Dedifferentiated amniotic fluid mesenchymal stem cell (primary cell): ENCODE data around the gene GYG1.
"Not testable (repeated sequence)": the region's sequence is repeated elsewhere in the genome, so short reads cannot be mapped to it uniquely, and the experiment has no call there.

ENCODE experiments used
- DNase-seq: peaks from one replicate; pipeline ENCODE4 v3.0.0-alpha.2; 2016; ENCODE audit errors: extremely low spot score

The GYG1 gene

DNA sequence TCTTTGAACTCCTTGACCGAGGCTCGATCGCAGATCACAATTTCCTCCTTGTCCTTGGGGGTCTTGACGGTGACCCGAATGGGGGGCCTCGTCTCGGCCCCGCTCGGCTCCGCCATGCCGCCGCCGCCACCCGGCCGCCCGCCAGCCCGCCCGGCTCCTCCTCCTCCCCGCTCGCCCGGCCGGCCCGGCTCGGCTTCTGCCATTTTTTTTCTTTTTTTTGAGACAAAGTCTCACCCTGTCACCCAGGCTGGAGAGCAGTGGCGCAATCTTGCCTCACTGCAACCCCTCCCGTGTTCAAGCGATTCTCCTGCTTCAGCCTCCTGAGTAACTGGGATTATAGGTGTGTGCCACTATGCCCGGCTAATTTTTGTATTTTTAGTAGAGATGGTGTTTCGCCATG is 3.8 kb upstream of the GYG1 start:
- not testable (repeated sequence) for DNase-seq

DNA sequence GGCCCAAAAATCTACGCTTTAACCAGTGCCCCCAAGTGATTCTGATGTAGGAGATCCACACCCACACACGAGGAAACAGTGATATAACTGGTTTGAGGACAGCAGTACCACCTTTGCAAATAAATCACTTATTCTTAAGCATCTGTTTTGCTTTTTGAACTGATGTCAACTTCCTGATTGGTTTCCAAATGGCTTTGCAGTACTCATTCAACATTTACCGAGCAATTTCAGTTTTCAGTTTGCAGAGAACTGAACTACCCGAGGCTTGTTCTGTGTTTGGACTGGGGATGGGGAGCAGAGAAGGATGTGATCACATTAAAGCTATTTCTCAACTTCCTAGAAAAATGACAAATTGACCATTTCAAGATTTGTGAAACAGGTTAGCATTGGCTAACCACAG is 1.1 kb upstream of the GYG1 start:
- DNase-seq, result no peak

DNA sequence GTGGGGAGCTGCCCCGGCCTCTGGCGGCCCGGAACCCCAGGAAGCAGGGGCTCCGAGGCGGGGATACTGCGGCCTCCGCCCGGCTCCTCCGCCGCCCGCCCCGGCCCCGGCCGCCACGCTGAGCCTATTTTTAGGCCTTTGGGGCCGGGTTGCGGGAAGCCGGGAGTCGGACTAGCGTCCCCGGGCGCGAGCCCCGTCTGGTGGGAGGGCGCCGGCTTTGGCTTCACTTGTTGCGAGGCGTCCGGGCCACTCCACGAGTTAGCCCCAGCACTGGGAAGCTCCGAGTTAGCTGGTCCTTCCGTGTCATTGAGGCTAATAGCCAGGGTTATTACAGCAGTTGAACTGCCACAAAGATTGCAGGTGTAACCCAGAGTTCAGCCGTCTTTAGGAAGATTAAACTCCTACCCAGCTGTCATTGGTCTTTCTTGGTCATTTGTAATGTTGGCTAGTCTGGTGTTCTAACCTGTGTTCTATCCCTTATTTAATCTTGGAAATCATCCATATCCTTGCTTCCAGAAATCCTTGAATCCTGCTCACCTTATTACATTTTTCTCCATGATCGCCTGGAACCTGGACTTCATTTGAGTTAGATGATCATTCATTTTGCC is 791 bp downstream of the GYG1 start:
- peak; percentile 50 for DNase-seq

DNA sequence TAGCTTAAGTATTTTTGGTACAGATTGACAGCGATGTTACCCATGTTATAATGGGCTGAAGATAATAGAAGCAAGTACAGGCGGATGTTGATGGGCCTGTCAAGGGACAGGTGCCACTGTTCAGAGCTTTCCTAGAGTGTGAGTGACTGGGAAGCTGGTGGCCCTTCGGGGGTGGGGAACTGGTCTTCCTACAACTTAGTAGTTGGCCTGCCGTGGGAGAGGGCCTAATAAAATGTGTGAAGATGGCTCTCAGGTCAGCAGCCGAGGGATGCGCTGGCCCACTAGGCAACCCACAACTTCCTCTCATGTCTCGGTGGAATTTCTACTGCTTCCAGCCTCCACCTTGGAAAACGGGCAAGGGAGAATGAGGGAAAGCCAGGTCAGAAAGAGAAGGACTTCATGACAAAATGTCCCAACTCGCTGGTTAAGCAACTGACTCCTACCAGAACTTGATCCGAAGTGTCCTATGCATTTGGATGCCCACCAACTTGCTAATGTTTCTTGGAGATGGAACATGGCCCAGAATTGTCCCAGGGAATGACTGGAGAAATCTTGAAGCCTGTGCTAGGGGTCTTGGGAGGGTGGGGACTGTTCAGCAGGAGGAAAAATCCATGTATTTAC is 1.4 kb downstream of the GYG1 start:
- no peak for DNase-seq

DNA sequence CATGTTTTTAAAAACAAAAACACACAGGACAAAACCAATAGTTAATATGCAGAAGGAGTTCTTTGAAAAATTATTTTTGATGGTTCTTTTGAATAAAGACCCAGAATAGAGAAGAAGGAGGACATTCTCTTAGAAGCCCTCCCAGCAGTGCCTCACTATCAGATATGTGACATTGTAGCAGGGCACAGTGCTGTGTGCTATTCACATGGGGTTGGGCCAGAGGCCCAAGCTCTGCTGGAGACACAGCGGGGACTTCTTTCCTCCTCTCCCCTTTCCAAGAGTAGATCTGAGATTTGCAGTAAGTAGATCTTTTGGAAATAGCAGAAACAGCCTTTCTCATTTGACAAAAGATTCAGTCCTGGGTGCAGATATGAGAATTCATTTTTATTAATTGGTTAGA is 6.3 kb downstream of the GYG1 start:
- DNase-seq, result no peak

DNA sequence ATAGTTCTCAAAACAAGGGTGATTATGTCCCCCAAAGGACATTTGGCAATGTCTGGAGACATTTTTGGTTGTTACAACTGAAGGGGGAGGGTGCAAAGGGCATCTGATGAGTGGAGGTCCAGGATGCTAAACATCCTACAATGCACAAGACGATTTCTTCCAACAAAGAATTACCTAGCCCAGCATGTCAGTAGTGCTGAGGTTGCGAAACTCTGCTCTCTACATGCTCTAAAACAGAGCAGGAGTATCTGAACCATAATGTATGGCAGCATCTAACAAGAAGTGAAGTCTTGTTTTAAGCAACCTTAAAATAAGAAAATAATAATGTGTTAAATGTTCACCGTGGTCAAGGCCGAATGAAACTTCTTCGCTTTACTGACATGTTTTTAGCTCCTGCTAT is 7.0 kb downstream of the GYG1 start:
- DNase-seq, result no peak

DNA sequence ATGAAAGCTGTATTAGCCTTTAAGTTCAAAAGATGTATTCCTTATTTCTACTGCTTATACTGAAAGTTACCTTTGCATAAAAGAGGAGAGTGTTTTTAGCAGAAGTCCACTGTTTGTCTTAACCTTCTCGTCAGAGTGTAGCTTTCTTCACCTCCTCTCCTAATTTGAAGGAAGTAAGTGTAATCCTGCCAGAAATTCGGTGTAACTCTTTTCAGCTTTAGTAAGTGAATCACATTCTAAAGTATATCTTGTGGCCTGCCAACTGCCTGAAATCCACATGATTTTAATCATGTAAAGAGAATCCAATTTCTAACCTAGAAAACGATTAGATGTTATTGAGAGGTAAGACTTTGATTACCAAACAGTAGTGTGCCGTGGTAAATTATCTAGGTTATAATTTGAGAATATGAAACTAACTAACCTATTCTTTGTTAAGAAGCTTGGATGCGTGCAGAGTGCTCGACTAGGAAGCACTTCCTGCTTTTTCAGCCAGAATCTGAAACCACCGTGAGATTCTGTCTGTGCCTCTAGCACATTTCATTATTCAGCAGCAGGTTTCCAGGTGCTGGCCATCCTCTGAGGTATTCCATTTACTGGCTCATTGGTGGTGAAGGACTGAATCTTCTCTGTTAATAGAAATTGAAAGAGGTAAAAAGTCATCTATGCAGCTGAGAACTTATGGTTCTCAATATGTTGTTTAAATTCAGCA is 7.5 kb downstream of the GYG1 start:
- DNase-seq, result no peak

DNA sequence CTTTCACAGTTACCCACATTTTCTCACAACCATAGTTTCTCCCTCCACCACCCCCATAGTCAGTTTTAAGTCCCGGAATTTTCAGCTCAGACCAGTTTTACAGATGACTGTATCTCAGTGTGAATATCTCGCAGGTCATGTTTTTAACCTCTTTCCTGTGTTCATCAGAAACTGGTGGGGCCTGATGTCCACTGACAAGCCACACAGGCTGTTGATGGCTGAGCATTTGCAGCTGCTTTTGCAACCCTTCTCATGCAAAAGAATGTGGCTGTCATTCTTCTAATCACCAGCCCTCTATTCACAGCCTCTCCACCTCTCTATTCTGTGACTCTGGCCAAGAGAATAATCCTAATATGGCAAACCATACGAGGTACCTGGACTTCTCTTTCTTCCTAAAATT is 8.5 kb downstream of the GYG1 start:
- DNase-seq, result no peak

DNA sequence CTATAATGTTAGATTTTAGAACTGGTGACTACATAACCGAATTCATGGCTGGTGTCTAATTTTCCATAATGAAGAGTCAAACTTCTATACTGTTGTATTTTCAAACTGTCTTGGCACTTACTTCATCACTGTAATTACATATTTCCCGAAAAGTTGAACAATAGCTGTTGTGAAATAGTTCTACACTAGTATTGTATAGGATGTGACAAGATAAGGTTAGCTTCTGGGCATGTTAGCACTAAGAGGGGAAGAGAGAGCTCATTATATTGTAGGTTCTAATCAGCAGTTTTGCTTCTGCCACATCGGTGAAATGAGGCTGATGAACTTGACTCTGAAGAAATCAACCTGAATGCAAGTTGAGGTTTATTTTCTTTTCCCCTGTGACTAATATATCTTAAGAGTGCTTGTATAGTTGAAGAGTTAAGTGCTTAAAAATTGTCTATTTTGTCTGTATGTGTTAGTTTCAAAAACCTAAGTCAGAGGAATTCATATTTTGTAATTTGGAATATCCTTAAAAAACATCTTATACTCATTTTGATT is 8.9 kb downstream of the GYG1 start:
- DNase-seq, result no peak

DNA sequence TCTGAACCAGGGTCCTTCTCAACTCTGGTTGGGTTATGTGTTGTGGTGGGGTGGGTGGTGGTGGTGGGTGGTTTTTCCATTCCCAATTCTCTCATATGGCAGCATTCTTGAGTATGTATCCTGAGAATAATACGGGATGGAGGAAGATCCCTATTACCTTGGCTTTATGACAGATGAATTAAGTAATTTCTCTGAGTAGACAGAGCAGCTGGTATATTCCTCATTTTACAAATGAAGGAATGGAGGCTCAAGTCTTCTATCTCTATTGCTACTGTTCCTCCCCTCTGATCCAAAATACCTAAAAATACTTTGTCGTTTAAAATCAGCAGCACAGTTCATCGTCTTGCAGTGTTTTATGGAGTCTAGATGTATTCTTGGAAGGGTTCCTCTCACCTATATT is 10.4 kb downstream of the GYG1 start:
- no peak for DNase-seq

DNA sequence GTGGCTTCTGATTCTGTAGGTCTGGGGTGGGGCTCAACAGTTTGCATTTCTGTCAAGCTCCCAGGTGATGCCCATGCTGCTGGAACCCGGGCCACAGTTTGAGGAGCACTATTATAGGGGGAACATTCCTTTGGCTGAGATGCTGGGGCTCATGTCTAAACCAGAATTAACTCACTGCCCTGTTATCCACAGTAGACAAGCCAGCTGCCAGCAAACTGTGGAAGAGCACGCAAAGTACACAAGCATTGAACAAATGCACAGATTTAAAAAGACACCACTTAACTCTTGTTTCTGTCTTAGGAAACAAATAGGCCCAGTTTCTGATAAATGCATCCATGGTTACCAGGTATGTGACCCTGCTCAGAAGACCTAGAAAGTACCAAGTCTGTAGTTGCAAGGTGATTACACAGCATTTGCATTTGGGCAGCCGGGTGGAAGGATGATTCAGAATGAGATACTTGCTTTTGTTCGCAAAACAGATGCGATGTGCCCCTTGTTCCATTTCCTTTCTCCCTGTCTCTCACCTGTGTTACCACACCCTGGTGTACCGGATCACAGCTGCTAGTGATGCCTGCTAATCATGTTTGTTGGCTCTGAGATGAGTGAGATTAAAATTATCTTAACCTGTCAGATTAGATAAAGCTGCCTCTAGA is 12.4 kb downstream of the GYG1 start:
- no peak for DNase-seq

DNA sequence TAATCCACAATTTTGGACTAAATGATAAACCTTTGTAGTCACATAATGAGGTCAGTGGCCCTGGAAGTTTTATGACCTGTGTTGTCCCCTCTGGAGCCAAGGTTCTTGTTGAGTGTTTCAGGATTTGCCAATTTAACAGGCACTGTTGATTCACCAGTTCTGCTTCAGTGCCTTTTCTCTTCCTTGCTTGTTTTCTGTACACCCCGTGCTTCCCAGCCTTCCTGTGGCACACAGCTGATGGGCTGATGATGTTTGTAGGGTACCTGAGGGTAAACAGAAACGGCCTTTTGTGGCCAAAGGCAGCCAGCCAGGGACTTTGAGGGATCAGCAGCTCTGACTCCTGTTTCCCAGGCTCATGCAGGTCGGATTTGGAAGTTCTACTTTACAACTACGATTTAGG is 13.3 kb downstream of the GYG1 start:
- peak; percentile 32 for DNase-seq

DNA sequence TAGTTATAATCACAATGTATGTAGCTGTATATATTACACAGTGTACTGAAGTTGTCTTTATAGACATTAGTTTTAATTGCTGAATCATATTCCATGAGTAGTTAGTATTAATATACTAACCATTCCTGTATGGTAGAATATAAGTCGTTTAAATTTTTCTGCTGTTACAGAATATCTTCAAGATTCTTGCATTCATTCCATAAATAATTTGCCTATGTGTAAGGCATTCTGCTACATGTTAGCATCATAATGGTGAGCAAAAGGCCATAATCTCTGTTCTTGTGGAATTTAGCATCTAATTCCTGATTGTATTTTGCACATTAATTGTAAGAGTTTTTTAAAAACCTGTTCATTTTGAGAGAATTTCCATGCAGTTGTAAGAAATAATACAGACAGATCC is 14.1 kb downstream of the GYG1 start:
- peak; percentile 63 for DNase-seq

DNA sequence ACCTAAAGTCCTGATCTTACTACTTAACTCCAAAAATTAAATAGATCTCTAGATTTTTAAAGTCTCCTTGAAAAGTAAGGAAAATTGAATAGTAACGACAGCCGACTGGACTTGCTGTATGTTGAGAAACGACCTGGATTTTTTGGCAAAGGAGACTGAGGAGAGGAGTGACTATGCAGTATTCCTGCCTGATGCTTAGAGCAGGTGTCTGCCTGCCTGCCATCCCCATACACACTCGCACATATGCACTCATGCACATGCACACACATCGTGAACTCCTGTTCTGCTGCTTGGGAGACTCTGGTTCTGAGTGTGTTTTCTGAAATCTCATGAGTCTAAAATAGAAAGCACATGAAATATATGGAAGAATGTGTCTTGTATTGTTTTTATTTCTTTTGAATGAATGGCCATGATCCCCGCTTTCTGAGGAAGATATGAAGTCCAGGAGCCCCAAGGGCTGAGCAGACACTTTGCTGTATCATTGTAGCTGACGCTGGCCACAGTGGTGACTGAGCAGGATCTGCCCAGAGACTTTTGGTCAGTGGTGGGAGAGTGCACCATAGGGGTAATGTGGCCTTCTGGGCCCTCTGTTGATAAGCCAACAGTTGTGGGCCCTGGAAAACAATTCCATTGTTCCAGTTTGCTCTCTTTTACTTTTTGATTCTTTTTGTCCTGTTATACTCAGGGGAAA is 16.4 kb downstream of the GYG1 start:
- no peak for DNase-seq

DNA sequence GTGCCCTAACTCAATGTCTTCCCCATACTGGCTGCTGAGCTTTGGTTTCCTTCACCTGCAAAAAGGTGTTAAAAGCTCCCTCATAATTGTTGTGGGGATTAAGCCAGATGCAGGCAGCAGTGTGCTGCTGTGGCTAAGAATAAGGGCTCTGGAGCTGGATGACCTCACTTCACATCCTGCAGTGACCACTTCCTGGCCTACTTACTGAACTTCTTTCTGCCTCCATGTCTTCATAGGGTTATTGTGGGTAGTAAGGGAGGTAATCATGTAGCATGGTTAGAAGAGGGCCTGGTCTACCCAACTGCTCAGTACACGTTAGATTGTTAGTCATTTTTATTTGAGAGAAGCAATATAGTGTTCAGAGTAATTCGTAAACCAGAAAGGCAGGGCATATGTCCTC is 18.4 kb downstream of the GYG1 start:
- no peak for DNase-seq

DNA sequence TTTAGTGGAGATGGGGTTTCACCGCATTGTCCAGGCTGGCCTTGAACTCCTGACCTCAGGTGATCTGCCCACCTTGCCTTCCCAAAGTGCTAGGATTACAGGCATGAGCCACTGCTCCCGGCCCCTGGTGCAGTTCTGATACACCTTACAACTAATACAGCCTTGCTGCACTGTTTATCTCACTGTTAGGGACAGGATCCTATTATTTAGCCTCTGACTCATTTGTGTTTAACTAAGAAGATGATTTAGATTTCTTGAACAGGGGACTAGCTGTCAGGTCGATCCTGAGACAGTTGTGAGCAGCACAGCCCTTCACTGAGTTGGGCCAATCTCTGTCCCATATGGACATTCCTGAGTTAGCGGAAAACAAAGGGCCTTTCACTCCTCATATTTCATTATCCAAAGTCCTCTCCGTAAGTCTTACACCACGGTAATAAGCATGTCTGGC is 19.2 kb downstream of the GYG1 start:
- DNase-seq, result no peak

DNA sequence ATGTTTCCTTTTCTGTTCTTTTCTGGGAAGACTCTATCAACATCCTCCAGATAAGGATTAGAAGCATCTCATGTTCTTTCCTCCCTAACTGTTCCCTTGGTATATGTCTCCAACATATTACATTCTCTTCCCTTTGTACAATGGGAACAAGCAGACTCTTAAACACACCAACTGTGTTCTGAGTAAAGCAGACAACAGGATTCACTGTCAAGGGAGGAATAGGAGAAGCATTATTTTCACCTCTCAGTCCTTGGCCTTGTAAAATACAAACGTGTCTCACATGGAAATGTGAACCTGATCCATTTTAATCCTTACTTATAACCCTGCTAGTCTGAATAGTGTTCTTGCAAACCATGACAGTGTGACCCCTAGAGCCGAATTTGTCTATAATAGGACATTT is 19.6 kb downstream of the GYG1 start:
- no peak for DNase-seq

DNA sequence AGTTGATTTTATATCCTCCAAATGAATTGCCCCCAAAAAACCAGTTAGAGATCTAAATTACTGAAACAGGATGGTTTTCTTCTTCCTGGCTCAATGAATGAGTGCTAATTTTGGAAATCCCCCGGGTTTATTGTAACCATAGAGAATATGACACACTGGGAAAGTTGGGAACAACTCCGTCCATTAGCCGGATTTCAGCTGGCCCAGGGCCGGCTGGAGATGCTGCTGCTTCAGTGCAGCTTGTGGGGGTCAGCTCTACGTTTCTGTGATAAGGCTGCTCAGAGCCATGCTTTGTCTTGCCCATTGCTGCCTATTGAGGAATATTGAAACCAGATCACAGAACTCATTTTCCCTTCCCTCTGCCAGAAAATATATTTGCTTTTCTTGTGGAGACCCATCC is 20.3 kb downstream of the GYG1 start:
- DNase-seq, result no peak

DNA sequence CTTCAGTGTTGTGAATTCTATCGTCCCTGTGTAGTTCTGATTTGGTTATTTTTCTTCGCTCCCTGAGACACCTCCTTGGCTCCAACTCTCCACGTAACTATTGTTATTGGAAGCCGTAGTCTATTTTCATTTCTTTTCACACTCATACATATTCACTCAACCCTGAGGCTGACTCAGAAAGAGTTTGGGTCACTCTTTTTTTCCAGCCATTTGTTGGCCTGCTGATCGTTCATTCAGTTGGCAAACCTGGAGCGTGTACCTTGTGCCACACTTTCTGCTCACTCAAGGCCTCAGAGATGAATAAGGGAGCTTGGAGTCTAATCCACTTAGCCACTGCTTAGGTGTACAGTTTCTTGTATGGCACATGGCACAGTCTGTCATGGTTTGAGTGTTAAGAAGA is 22.4 kb downstream of the GYG1 start:
- no peak for DNase-seq

DNA sequence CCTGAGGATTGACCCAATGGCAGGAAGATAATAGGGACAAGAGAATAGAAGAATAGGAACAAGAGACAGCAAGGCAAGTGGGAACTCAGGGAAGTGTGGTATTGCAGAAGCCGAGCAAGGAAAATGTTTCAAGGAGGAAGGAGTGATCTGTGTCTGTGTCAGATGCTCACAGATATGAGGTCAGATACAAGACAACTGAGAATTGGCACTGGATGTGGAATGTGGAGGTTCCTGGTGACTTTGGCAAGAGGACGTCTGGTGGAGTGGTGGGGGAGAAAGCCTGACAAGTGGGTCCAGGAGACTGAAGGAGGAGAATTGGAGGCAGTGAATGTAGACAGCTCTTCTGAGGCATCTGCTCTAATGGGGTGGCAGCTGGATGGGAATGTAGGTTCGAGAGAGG is 24.1 kb downstream of the GYG1 start:
- DNase-seq, result no peak

DNA sequence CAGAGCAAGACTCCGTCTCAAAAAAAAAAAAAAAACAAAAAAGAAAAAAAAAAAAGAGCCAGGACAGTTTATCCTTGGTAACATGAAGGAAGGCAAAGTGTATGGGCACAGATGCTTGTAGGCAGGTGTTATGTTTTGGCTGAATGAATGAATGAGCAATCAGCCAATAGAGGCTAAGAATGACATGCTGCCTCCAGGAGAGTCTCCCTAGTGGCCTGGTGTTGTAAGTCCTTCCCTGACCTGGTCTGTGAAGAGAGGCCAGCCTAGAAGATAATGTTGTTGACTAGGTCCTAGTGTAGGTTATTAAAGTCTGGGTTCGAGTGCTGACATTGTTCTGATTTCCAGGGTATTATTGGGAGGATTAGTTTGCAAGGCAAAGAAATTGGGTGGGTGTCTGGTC is 24.9 kb downstream of the GYG1 start:
- DNase-seq, result no peak
